Stomach (tissue), 9 donors: ENCODE data around the gene CCDC138. TPM values are rescaled to one million over a fixed set of nuclear protein-coding genes. Genes with fewer than 3 reads are reported as not detected.

Source experiments
- DNase-seq, 2 donors: peaks; one replicate each; pipeline versions ENCODE4 v3.0.0 to v3.0.0-alpha.2; 2013 to 2019
- H3K27ac ChIP-seq, 5 donors: fragments of 200-600 bp in 4 of 5; sonication (generic) in 4 of 5; one replicate each; pipeline ENCODE4 v1.5.1; 2013 to 2019; ENCODE audit warnings: mild to moderate bottlenecking in 1 of 5, moderate library complexity in 1 of 5
- H3K27me3 ChIP-seq, 3 donors: fragments of 200-600 bp; sonication (generic); one replicate each; pipeline ENCODE4 v1.5.1; 2017 to 2019; ENCODE audit warnings: mixed run types in 1 of 3
- H3K36me3 ChIP-seq, 4 donors: fragments of 200-600 bp; sonication (generic); 1 replicate in 3 of 4; 2 replicates in 1 of 4; pipeline ENCODE4 v1.5.1; 2016 to 2019
- H3K4me1 ChIP-seq, 4 donors: fragments of 200-600 bp; sonication (generic); one replicate each; pipeline ENCODE4 v1.5.1; 2016 to 2019
- H3K4me3 ChIP-seq, 4 donors: fragments of 200-600 bp; sonication (generic) in 3 of 4; one replicate each; pipeline ENCODE4 v1.5.1; 2016 to 2019; ENCODE audit warnings: mild to moderate bottlenecking in 1 of 4
- H3K9me3 ChIP-seq, 4 donors: fragments of 200-600 bp; sonication (generic); one replicate each; pipeline ENCODE4 v1.5.1; 2016 to 2019
- EP300 ChIP-seq: sonication (generic); formaldehyde crosslinking; IDR thresholded peaks from one replicate; pipeline ENCODE4 v1.6.1; 2017; ENCODE audit warnings: antibody characterized with exemption
- POLR2A ChIP-seq, 4 donors: fragments of 450-650 bp; IDR thresholded peaks; one replicate each; pipeline ENCODE4 v1.6.1; 2016; ENCODE audit warnings: antibody characterized with exemption in 4 of 4, control low read depth in 2 of 4, mild to moderate bottlenecking in 1 of 4, moderate library complexity in 1 of 4
- POLR2AphosphoS5 ChIP-seq, 3 donors: sonication (generic); formaldehyde crosslinking; IDR thresholded peaks; one replicate each; pipeline ENCODE4 v1.6.1; 2016; ENCODE audit warnings: antibody characterized with exemption in 3 of 3
- WGBS, 5 donors: extraction: QIAGEN DNeasy Blood & Tissue Kit in 3 of 5; methylation state at CpG; one replicate each; pipeline versions ENCODE4 v1.1.5 to v1.1.7; 2013 to 2018; 5-methylcytosine and 5-hydroxymethylcytosine counted together
- intact Hi-C: fragments of 100-400 bp; cut with DNase I; formaldehyde crosslinking; loops from one replicate; pipeline ENCODE4 v1.15.1; 2023; ENCODE audit warnings: low total_unique reads
- polyA plus RNA-seq, 3 donors: library from polyadenylated mRNA; stranded (reverse); fragments of 200-250 nt; gene quantifications; one replicate each; pipeline ENCODE4 v1.2.3, GENCODE V29; 2013
- total RNA-seq, 5 donors: library from RNA; depleted of rRNA; stranded (reverse); fragments of >200 nt; gene quantifications; one replicate each; pipeline versions ENCODE4 v1.1.0 to v1.2.3, GENCODE V29; 2014 to 2016
- TF ChIP-seq, protein P1 (sequence below), 7 experiments: fragments of 450-650 bp in 4 of 7; fragments of 200-600 bp in 3 of 7; sonication (generic) in 3 of 7; IDR thresholded peaks; one replicate each; pipeline ENCODE4 v1.5.1; 2016 to 2019; ENCODE audit warnings: antibody characterized with exemption in 7 of 7, control low read depth in 2 of 7, mild to moderate bottlenecking in 1 of 7
- donor health status: healthy with polysubstance abuse.
- donor health status: Bipolar disorder and iron deficiency.
- donor health status: healthy.

Gene CCDC138
- total and polyA plus RNA-seq, 8 donors = 0.29 to 25.4 (median 1.9) TPM

- intact Hi-C loops = no loop called here
- H3K27ac ChIP-seq = no peak overlapping the region
- DNase-seq = peak in 1 of 2 donors; percentile 9
- H3K27me3 ChIP-seq = no peaks in the 10 kb centered on the region
- TF ChIP-seq, protein P1, sequence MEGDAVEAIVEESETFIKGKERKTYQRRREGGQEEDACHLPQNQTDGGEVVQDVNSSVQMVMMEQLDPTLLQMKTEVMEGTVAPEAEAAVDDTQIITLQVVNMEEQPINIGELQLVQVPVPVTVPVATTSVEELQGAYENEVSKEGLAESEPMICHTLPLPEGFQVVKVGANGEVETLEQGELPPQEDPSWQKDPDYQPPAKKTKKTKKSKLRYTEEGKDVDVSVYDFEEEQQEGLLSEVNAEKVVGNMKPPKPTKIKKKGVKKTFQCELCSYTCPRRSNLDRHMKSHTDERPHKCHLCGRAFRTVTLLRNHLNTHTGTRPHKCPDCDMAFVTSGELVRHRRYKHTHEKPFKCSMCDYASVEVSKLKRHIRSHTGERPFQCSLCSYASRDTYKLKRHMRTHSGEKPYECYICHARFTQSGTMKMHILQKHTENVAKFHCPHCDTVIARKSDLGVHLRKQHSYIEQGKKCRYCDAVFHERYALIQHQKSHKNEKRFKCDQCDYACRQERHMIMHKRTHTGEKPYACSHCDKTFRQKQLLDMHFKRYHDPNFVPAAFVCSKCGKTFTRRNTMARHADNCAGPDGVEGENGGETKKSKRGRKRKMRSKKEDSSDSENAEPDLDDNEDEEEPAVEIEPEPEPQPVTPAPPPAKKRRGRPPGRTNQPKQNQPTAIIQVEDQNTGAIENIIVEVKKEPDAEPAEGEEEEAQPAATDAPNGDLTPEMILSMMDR (IDR thresholded peaks at IDR 0.05) = no peak
- no peak for TF ChIP-seq POLR2A (IDR thresholded peaks at IDR 0.05)
- no peak for TF ChIP-seq EP300
- TF ChIP-seq POLR2AphosphoS5 (IDR thresholded peaks at IDR 0.05) = no peak
- H3K9me3 ChIP-seq = no peaks in the 10 kb centered on the region
- peaks cover 0 to 16% (median 8%) of the 10 kb centered on the region in 4 donors for H3K4me1 ChIP-seq
- no peak overlapping the region for H3K4me3 ChIP-seq
- no peaks in the 10 kb centered on the region for H3K36me3 ChIP-seq
- 69 to 79% (median 77%) methylated on average over 7 to 15 of the region's 15 CpGs for WGBS, 5 donors
Measured at GRCh38 chr2:108916122-108916795, 129.7 kb downstream of the CCDC138 start.

DNA sequence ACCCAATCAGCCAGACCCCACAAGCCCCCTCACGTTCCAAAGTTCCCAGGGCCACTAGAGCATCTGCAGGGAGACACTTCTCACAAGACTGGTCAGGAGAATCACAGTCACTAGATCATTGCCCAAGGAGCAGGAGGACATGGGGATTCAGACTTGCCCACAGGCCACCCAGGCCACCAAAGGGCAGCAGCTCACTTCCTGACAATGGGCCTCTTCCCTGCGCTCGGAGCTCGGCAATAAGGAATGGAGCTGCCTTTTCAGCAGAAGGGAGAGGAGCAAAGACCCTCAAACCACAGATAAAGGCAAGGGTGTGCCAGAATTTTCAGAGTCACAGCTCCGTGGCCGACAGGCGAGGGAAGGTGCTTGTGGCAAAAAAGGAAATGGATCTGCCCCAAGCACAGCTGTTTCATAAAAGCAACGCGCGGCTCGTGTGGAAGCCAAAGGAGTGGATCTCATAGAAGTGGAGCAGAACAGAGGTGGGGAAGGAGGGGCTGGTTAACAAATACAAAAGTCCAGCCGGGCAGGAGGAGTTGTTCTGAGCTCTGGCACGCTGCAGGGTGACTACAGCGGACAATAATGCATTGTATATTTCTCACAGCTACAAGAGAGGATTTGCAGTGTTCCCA, 130.3 kb downstream of the CCDC138 start:
- intact Hi-C loops = no loop called here
- H3K36me3 ChIP-seq = no peaks in the 10 kb centered on the region
- no peaks in the 10 kb centered on the region for H3K27me3 ChIP-seq
- WGBS, 5 donors = 23 to 32% (median 29%) methylated on average over 14 of the region's 14 CpGs
- H3K27ac ChIP-seq = no peak overlapping the region
- H3K4me3 ChIP-seq = no peak overlapping the region
- H3K4me1 ChIP-seq = peaks cover 0 to 22% (median 8%) of the 10 kb centered on the region in 4 donors
- peak; percentile 24 to 60 for DNase-seq
- H3K9me3 ChIP-seq = no peaks in the 10 kb centered on the region
- no peak for TF ChIP-seq EP300
- TF ChIP-seq POLR2A (IDR thresholded peaks at IDR 0.05) = no peak
- TF ChIP-seq POLR2AphosphoS5 (IDR thresholded peaks at IDR 0.05) = no peak
- TF ChIP-seq, protein P1 (IDR thresholded peaks at IDR 0.05) = no peak

GRCh38 chr2:108917526-108917925, 131.0 kb downstream of the CCDC138 start:
- intact Hi-C loops = no loop called here
- no peaks in the 10 kb centered on the region for H3K27me3 ChIP-seq
- no peak for TF ChIP-seq EP300
- TF ChIP-seq, protein P1 (IDR thresholded peaks at IDR 0.05) = no peak
- H3K9me3 ChIP-seq = no peaks in the 10 kb centered on the region
- no peaks in the 10 kb centered on the region for H3K36me3 ChIP-seq
- no peak for DNase-seq
- no peak overlapping the region for H3K4me3 ChIP-seq
- 54 to 72% (median 67%) methylated on average over 5 of the region's 5 CpGs for WGBS, 5 donors
- no peak overlapping the region for H3K27ac ChIP-seq
- H3K4me1 ChIP-seq = peaks cover 0 to 24% (median 8%) of the 10 kb centered on the region in 4 donors

- peak in 1 of 2 donors; percentile 14 for DNase-seq
- Histone ChIP-seq H3K27ac (no peak overlapping the region), H3K27me3 (no peaks in the 10 kb centered on the region), H3K9me3 (no peaks in the 10 kb centered on the region), H3K4me3 (no peak overlapping the region), H3K36me3 (no peaks in the 10 kb centered on the region), H3K4me1 (peaks cover 4 to 32% (median 12%) of the 10 kb centered on the region in 4 donors)
- 93 to 95% (median 94%) methylated on average over 12 to 15 of the region's 15 CpGs for WGBS, 5 donors
- TF ChIP-seq EP300 (no peak), POLR2AphosphoS5 (IDR thresholded peaks at IDR 0.05) (no peak)
- intact Hi-C loops = no loop called here
Measured at GRCh38 chr2:108918156-108918874, 131.7 kb downstream of the CCDC138 start.
